Lung microvascular endothelial cell (primary cell): ENCODE data around the gene TANGO6. TPM values are rescaled to one million over a fixed set of nuclear protein-coding genes. Genes with fewer than 3 reads are reported as not detected.
"Not testable (repeated sequence)": the region's sequence is repeated elsewhere in the genome, so short reads cannot be mapped to it uniquely, and the experiment has no call there.

ENCODE experiments used
- DNase-seq, 2 donors: peaks; one replicate each; pipeline versions ENCODE4 v3.0.0 to v3.0.0-alpha.2; 2010; ENCODE audit warnings: low read depth in 2 of 2
- total RNA-seq: library from RNA; depleted of rRNA; stranded (reverse); fragments of >200 nt; gene quantifications from 2 replicates; pipeline ENCODE4 v1.2.1, GENCODE V29; 2014

The TANGO6 gene
- total RNA-seq, 1 donor from 2014 or later, result 17.1 TPM

- no peak for DNase-seq
Measured at GRCh38 chr16:69114976-69115355, 271.6 kb downstream of the TANGO6 start.

GRCh38 chr16:69115361-69115760, 272.0 kb downstream of the TANGO6 start:
- no peak for DNase-seq

GRCh38 chr16:69115837-69116236, 272.5 kb downstream of the TANGO6 start:
- DNase-seq, result no peak

GRCh38 chr16:69116256-69116875, 273.0 kb downstream of the TANGO6 start:
- no peak for DNase-seq

GRCh38 chr16:69116906-69117305, 273.6 kb downstream of the TANGO6 start:
- DNase-seq, result peak in 1 of 2 donors; percentile 76

GRCh38 chr16:69118468-69118867, 275.1 kb downstream of the TANGO6 start:
- DNase-seq, result no peak

- no peak for DNase-seq
Measured at GRCh38 chr16:69118994-69119393, 275.7 kb downstream of the TANGO6 start.

- no peak for DNase-seq
Measured at GRCh38 chr16:69119536-69119935, 276.2 kb downstream of the TANGO6 start.

GRCh38 chr16:69120096-69120664, 276.8 kb downstream of the TANGO6 start:
- DNase-seq, result no peak

GRCh38 chr16:69123910-69124309, 280.6 kb downstream of the TANGO6 start:
- DNase-seq, result peak; percentile 75 to 84

- not testable (repeated sequence) for DNase-seq
Measured at GRCh38 chr16:69124406-69124805, 281.1 kb downstream of the TANGO6 start.

GRCh38 chr16:69124961-69125360, 281.6 kb downstream of the TANGO6 start:
- not testable (repeated sequence) for DNase-seq

- peak in 1 of 2 donors; percentile 75 for DNase-seq
Measured at GRCh38 chr16:69126221-69126620, 282.9 kb downstream of the TANGO6 start.

GRCh38 chr16:69126801-69127200, 283.5 kb downstream of the TANGO6 start:
- DNase-seq, result not testable (repeated sequence)

GRCh38 chr16:69127966-69128510, 284.7 kb downstream of the TANGO6 start:
- no peak for DNase-seq

- no peak for DNase-seq
Measured at GRCh38 chr16:69130461-69130860, 287.1 kb downstream of the TANGO6 start.

GRCh38 chr16:69131167-69131838, 288.0 kb downstream of the TANGO6 start:
- DNase-seq, result peak in 1 of 2 donors; percentile 50

- peak; percentile 79 to 80 for DNase-seq
Measured at GRCh38 chr16:69131839-69132423, 288.6 kb downstream of the TANGO6 start.

GRCh38 chr16:69132424-69133252, 289.3 kb downstream of the TANGO6 start, which contains the start of the genes CHTF8 and UTP4:
CHTF8 (minus strand) TSS chr16:69132588; CDS start chr16:69121458, 11,130 bp downstream.
UTP4 (plus strand) TSS chr16:69132649; CDS start chr16:69133460, 811 bp downstream.
- DNase-seq, result peak; percentile 87 to 90

- DNase-seq, result no peak
Measured at GRCh38 chr16:69133373-69133954, 290.1 kb downstream of the TANGO6 start.
